IMR-90 (cell line): ENCODE measurements around the gene CTBP2. TPM values are rescaled to one million over a fixed set of nuclear protein-coding genes. Genes with fewer than 3 reads are reported as not detected.

Experiments
- ATAC-seq: fragments of 200-7000 bp; cut with Tn5 transposase; 2 replicates; pipeline ENCODE4 v1.9.1; 2020; ENCODE audit warnings: low read depth, mild to moderate bottlenecking, moderate library complexity
- BruUV-seq: library from RNA; stranded (reverse); fragments of 400-500 nt; replicated peaks from 2 replicates; lab custom pipeline; 2021; lab: Mats Ljungman, UMichigan
- CTCF ChIA-PET: fragments of 300-600 bp; formaldehyde crosslinking; extraction: SDS; loops from one replicate; lab custom pipeline; 2021; ENCODE audit warnings: antibody characterized with exemption; lab: Yijun Ruan, JAX
- POLR2A ChIA-PET: fragments of 300-600 bp; sonication (Branson Sonifier 250); formaldehyde crosslinking; loops from one replicate; lab custom pipeline; 2022; ENCODE audit warnings: antibody characterized with exemption; ENCODE audit not compliant: unreplicated experiment; lab: Charles Lee
- DNase-seq: peaks from one replicate; pipeline ENCODE4 v3.0.0; 2013
- H2AFZ ChIP-seq: replicated peaks from 2 replicates; pipeline ENCODE3; 2013; ENCODE audit warnings: low read length, mild to moderate bottlenecking; ENCODE audit not compliant: poor library complexity
- H2AK5ac ChIP-seq: 2 replicates; pipeline ENCODE4 v1.6.1; 2013; ENCODE audit warnings: low read depth, low read length, inconsistent platforms
- H2AK9ac ChIP-seq: replicated peaks from 2 replicates; pipeline ENCODE3; 2013; ENCODE audit warnings: mild to moderate bottlenecking, low read depth, low read length, moderate library complexity; ENCODE audit not compliant: poor library complexity
- H2BK120ac ChIP-seq: 2 replicates; pipeline ENCODE4 v1.6.1; 2013; ENCODE audit warnings: low read depth, low read length, inconsistent platforms
- H2BK15ac ChIP-seq: 3 replicates; pipeline ENCODE4 v1.6.1; 2013; ENCODE audit warnings: low read depth, low read length, inconsistent platforms
- H2BK20ac ChIP-seq: 2 replicates; pipeline ENCODE4 v1.6.1; 2013; ENCODE audit warnings: low read depth, mild to moderate bottlenecking, inconsistent platforms, low read length, moderate library complexity
- H2BK5ac ChIP-seq: 2 replicates; pipeline ENCODE4 v1.6.1; 2013; ENCODE audit warnings: mild to moderate bottlenecking, low read depth, low read length, inconsistent platforms; ENCODE audit not compliant: poor library complexity, severe bottlenecking
- H3K14ac ChIP-seq: replicated peaks from 2 replicates; pipeline ENCODE4 v1.6.1; 2013; ENCODE audit warnings: low read depth, low read length, inconsistent platforms
- H3K18ac ChIP-seq: 2 replicates; pipeline ENCODE4 v1.6.1; 2013; ENCODE audit warnings: low read depth, low read length, control low read depth
- H3K23ac ChIP-seq: 2 replicates; pipeline ENCODE4 v1.6.1; 2013; ENCODE audit warnings: low read depth, low read length, inconsistent platforms
- H3K27ac ChIP-seq: 2 replicates; pipeline ENCODE4 v1.5.1; 2013; ENCODE audit warnings: mild to moderate bottlenecking, control low read depth, low read length; ENCODE audit not compliant: insufficient read depth
- H3K27me3 ChIP-seq: 2 replicates; pipeline ENCODE4 v1.6.1; 2013; ENCODE audit warnings: low read length; ENCODE audit not compliant: control insufficient read depth, insufficient read depth
- H3K36me3 ChIP-seq: 2 replicates; pipeline ENCODE4 v1.6.1; 2013; ENCODE audit warnings: low read length, mixed read lengths; ENCODE audit not compliant: control insufficient read depth, insufficient read depth
- H3K4ac ChIP-seq: 2 replicates; pipeline ENCODE4 v1.6.1; 2013; ENCODE audit warnings: low read depth, low read length, inconsistent platforms
- H3K4me1 ChIP-seq: 2 replicates; pipeline ENCODE4 v1.6.1; 2013; ENCODE audit warnings: low read length, mixed read lengths; ENCODE audit not compliant: control insufficient read depth, insufficient read depth
- H3K4me2 ChIP-seq: 2 replicates; pipeline ENCODE4 v1.6.1; 2013; ENCODE audit warnings: low read depth, mild to moderate bottlenecking, control low read depth, low read length, moderate library complexity
- H3K4me3 ChIP-seq: 2 replicates; pipeline ENCODE4 v1.5.1; 2013; ENCODE audit warnings: low read depth, mild to moderate bottlenecking, control low read depth, low read length, moderate library complexity; ENCODE audit not compliant: insufficient read depth
- H3K56ac ChIP-seq: 2 replicates; pipeline ENCODE4 v1.6.1; 2013; ENCODE audit warnings: low read length, inconsistent platforms; ENCODE audit not compliant: insufficient read depth; ENCODE audit errors: extremely low read depth
- H3K79me1 ChIP-seq, 2 experiments: 2 replicates each; pipeline ENCODE4 v1.6.1; 2013; ENCODE audit warnings: low read length in 2 of 2, inconsistent platforms in 1 of 2, low read depth in 1 of 2
- H3K9ac ChIP-seq: 2 replicates; pipeline ENCODE4 v1.6.1; 2013; ENCODE audit warnings: low read depth, low read length, control low read depth
- H3K9me1 ChIP-seq: 2 replicates; pipeline ENCODE4 v1.6.1; 2013; ENCODE audit warnings: low read length, inconsistent platforms; ENCODE audit not compliant: insufficient read depth
- H3K9me3 ChIP-seq: 2 replicates; pipeline ENCODE4 v1.6.1; 2013; ENCODE audit warnings: low read length; ENCODE audit not compliant: control insufficient read depth, insufficient read depth
- H4K20me1 ChIP-seq: 2 replicates; pipeline ENCODE4 v1.6.1; 2013; ENCODE audit warnings: low read length, inconsistent platforms; ENCODE audit not compliant: insufficient read depth
- H4K5ac ChIP-seq: 2 replicates; pipeline ENCODE4 v1.6.1; 2013; ENCODE audit warnings: mild to moderate bottlenecking, low read depth, low read length, control low read depth
- H4K8ac ChIP-seq, 2 experiments: 2 replicates each; pipeline ENCODE4 v1.6.1; 2013; ENCODE audit warnings: low read depth in 2 of 2, low read length in 2 of 2, control low read depth in 1 of 2, inconsistent platforms in 1 of 2
- H4K91ac ChIP-seq: 2 replicates; pipeline ENCODE4 v1.6.1; 2013; ENCODE audit warnings: low read depth, low read length, inconsistent platforms; ENCODE audit not compliant: insufficient read depth
- BHLHE40 ChIP-seq: fragments of 150-350 bp; IDR thresholded peaks from 2 replicates; pipeline ENCODE4 v1.6.1; 2016; ENCODE audit warnings: mild to moderate bottlenecking, low read depth, low read length
- CEBPB ChIP-seq: IDR thresholded peaks from 2 replicates; pipeline ENCODE4 v1.6.1; 2012; ENCODE audit warnings: low read depth, low read length, improper control_type of control experiment
- FOS ChIP-seq: fragments of 150-350 bp; IDR thresholded peaks from 2 replicates; pipeline ENCODE4 v1.6.1; 2016; ENCODE audit warnings: low read depth, low read length
- MAFK ChIP-seq: IDR thresholded peaks from 2 replicates; pipeline ENCODE4 v1.6.1; 2012; ENCODE audit warnings: low read depth, low read length, improper control_type of control experiment
- MAZ ChIP-seq: IDR thresholded peaks from 2 replicates; pipeline ENCODE4 v1.6.1; 2012; ENCODE audit warnings: low read depth, mild to moderate bottlenecking, low read length, improper control_type of control experiment, moderate library complexity, borderline replicate concordance
- MXI1 ChIP-seq: IDR thresholded peaks from 2 replicates; pipeline ENCODE4 v1.6.1; 2012; ENCODE audit warnings: low read depth, mild to moderate bottlenecking, low read length, moderate library complexity, borderline replicate concordance
- NFE2L2 ChIP-seq: fragments of 150-350 bp; IDR thresholded peaks from 2 replicates; pipeline ENCODE4 v1.6.1; 2016; ENCODE audit warnings: low read depth, mild to moderate bottlenecking, low read length
- RCOR1 ChIP-seq: IDR thresholded peaks from 2 replicates; pipeline ENCODE4 v1.6.1; 2012; ENCODE audit warnings: mild to moderate bottlenecking, low read length, improper control_type of control experiment; ENCODE audit not compliant: insufficient replicate concordance
- RFX5 ChIP-seq: IDR thresholded peaks from 2 replicates; pipeline ENCODE4 v1.8.0; 2012; ENCODE audit warnings: low read depth, mild to moderate bottlenecking, low read length, moderate library complexity
- SMC3 ChIP-seq: fragments of 150-350 bp; IDR thresholded peaks from 2 replicates; pipeline ENCODE4 v1.6.1; 2016; ENCODE audit warnings: low read depth, mild to moderate bottlenecking, antibody characterized with exemption, low read length, moderate library complexity
- WGBS, 2 experiments: methylation state at CpG; one replicate each; pipeline versions ENCODE4 v1.1.5 to v1.1.7; 2013; ENCODE audit warnings: missing lambda C conversion rate in 2 of 2; ENCODE audit not compliant: insufficient read length in 1 of 2; ENCODE audit errors: extremely low coverage in 2 of 2; 5-methylcytosine and 5-hydroxymethylcytosine counted together
- dilution Hi-C: fragments of 300-500 bp; cut with HindIII; formaldehyde crosslinking; loops from one replicate; pipeline ENCODE4 v1.14.3; 2018; ENCODE audit warnings: low sequenced_read_pairs; ENCODE audit not compliant: unreplicated experiment
- in situ Hi-C: fragments of 300-500 bp; cut with MboI; formaldehyde crosslinking; loops from 3 replicates; pipeline ENCODE4 v1.14.3; 2019; ENCODE audit warnings: low sequenced_read_pairs, inconsistent platforms, mixed read lengths
- intact Hi-C: fragments of 100-400 bp; cut with micrococcal nuclease; formaldehyde crosslinking; loops from 2 replicates; pipeline ENCODE4 v1.10.0; 2022
- polyA plus RNA-seq, 3 experiments: library from polyadenylated mRNA; depleted of rRNA; stranded (reverse); fragments of >200 nt; gene quantifications; 2 replicates each; pipeline ENCODE4 v1.2.3, GENCODE V29; 2012; ENCODE audit warnings: low replicate concordance in 1 of 3
- total RNA-seq: library from RNA; depleted of rRNA; stranded (reverse); fragments of >200 nt; gene quantifications from 2 replicates; pipeline ENCODE4 v1.2.3, GENCODE V29; 2012
- TF ChIP-seq, protein P1 (sequence below): fragments of 150-350 bp; IDR thresholded peaks from 2 replicates; pipeline ENCODE4 v1.6.1; 2017; ENCODE audit warnings: mild to moderate bottlenecking, antibody characterized with exemption, low read length, low read depth
- TF ChIP-seq, protein P2 (sequence below): fragments of 150-350 bp; IDR thresholded peaks from 2 replicates; pipeline ENCODE4 v1.6.1; 2016; ENCODE audit warnings: low read depth, mild to moderate bottlenecking, low read length, moderate library complexity, borderline replicate concordance
- TF ChIP-seq, protein P3 (sequence below): conservative IDR thresholded peaks from 2 replicates; pipeline ENCODE4 v1.5.1; 2012; ENCODE audit warnings: mild to moderate bottlenecking, low read depth, low read length, improper control_type of control experiment

The CTBP2 gene
- total and polyA plus RNA-seq, 2 of the 4 experiments (the other 2 are of a cell fraction): 81.0 to 86.6 TPM

DNA sequence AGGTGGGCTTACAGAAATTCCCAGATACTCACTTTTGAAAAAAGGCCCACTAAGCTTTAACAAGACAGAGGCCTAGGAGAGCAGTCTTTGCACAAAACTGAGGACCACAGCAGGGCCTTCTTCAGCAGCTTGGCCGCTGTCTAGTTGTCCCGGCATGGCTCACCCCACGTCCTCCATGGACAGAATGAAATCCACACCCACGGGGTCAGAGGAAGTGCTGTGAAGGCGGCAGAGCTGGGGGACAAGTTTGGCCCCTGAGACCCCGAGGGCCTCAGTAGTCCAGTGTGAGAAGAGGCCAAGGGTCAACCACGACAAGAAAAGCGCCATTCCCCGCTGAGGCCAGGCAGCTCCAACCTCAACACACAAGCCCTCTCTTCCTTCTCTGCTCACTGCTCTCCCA is 139.5 kb downstream of the CTBP2 start:
- Histone ChIP-seq H3K4me3 (no peak overlapping the region), H2AFZ (no peak overlapping the region), H4K91ac (no peak overlapping the region), H4K8ac (no peak overlapping the region), H2BK15ac (no peak overlapping the region), H2BK120ac (no peak overlapping the region), H3K14ac (no peak overlapping the region), H3K27me3 (no peaks in the 10 kb centered on the region), H2AK9ac (no peak overlapping the region), H3K4me2 (no peak overlapping the region), H3K79me1 (peaks cover 45 to 100% of the 10 kb centered on the region in 2 experiments), H3K9me1 (peaks cover 31% of the 10 kb centered on the region), H3K9me3 (no peaks in the 10 kb centered on the region), H3K56ac (no peak overlapping the region), H3K27ac (no peak overlapping the region), H2AK5ac (no peak overlapping the region), H4K5ac (no peak overlapping the region), H2BK20ac (no peak overlapping the region), H3K36me3 (peaks cover 25% of the 10 kb centered on the region), H3K23ac (no peak overlapping the region), H3K18ac (no peak overlapping the region), H3K4ac (no peak overlapping the region), H4K20me1 (peaks cover 98% of the 10 kb centered on the region), H3K4me1 (peaks cover 17% of the 10 kb centered on the region), H2BK5ac (no peak overlapping the region), H3K9ac (no peak overlapping the region)
- in situ Hi-C loops (no loop called here), dilution Hi-C loops (no loop called here), intact Hi-C loops (no loop called here)
- 100% methylated on average over 3 of the region's 9 CpGs; no CpG with 5 or more reads in 1 of the 2 experiments for WGBS, 2 experiments
- CTCF ChIA-PET: no interaction called here
- no peak for ATAC-seq
- DNase-seq: no peak
- POLR2A ChIA-PET: no interaction called here
- TF ChIP-seq BHLHE40 (no peak), MAZ (no peak), RFX5 (no peak), NFE2L2 (no peak), RCOR1 (no peak), MXI1 (no peak), SMC3 (no peak), CEBPB (no peak), FOS (no peak), MAFK (no peak)
- TF ChIP-seq, protein P1, sequence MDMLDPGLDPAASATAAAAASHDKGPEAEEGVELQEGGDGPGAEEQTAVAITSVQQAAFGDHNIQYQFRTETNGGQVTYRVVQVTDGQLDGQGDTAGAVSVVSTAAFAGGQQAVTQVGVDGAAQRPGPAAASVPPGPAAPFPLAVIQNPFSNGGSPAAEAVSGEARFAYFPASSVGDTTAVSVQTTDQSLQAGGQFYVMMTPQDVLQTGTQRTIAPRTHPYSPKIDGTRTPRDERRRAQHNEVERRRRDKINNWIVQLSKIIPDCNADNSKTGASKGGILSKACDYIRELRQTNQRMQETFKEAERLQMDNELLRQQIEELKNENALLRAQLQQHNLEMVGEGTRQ: no peak
- TF ChIP-seq, protein P2, sequence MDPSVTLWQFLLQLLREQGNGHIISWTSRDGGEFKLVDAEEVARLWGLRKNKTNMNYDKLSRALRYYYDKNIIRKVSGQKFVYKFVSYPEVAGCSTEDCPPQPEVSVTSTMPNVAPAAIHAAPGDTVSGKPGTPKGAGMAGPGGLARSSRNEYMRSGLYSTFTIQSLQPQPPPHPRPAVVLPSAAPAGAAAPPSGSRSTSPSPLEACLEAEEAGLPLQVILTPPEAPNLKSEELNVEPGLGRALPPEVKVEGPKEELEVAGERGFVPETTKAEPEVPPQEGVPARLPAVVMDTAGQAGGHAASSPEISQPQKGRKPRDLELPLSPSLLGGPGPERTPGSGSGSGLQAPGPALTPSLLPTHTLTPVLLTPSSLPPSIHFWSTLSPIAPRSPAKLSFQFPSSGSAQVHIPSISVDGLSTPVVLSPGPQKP: no peak
- TF ChIP-seq, protein P3, sequence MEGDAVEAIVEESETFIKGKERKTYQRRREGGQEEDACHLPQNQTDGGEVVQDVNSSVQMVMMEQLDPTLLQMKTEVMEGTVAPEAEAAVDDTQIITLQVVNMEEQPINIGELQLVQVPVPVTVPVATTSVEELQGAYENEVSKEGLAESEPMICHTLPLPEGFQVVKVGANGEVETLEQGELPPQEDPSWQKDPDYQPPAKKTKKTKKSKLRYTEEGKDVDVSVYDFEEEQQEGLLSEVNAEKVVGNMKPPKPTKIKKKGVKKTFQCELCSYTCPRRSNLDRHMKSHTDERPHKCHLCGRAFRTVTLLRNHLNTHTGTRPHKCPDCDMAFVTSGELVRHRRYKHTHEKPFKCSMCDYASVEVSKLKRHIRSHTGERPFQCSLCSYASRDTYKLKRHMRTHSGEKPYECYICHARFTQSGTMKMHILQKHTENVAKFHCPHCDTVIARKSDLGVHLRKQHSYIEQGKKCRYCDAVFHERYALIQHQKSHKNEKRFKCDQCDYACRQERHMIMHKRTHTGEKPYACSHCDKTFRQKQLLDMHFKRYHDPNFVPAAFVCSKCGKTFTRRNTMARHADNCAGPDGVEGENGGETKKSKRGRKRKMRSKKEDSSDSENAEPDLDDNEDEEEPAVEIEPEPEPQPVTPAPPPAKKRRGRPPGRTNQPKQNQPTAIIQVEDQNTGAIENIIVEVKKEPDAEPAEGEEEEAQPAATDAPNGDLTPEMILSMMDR: no peak
- no TSS peak for BruUV-seq
